Transverse colon (tissue), 4 donors: ENCODE data around the gene CHRDL1.

ENCODE experiments used
- POLR2A ChIP-seq: fragments of 450-650 bp; IDR thresholded peaks from one replicate; pipeline ENCODE4 v1.6.1; 2016; ENCODE audit warnings: antibody characterized with exemption, mild to moderate bottlenecking, moderate library complexity
- POLR2AphosphoS5 ChIP-seq, 3 donors: sonication (generic); formaldehyde crosslinking; IDR thresholded peaks; one replicate each; pipeline ENCODE4 v1.6.1; 2016; ENCODE audit warnings: antibody characterized with exemption in 3 of 3
- TF ChIP-seq, protein P1 (sequence below), 5 experiments: fragments of 200-600 bp in 3 of 5; fragments of 450-650 bp in 2 of 5; sonication (generic) in 3 of 5; IDR thresholded peaks; 1 replicate in 2 of 5; 2 replicates in 3 of 5; pipeline ENCODE4 v1.5.1; 2016 to 2017; ENCODE audit warnings: antibody characterized with exemption in 5 of 5, inconsistent platforms in 3 of 5, mild to moderate bottlenecking in 2 of 5, moderate library complexity in 1 of 5

- TF ChIP-seq POLR2AphosphoS5 (IDR thresholded peaks at IDR 0.05) (no peak), POLR2A (no peak)
- TF ChIP-seq, protein P1, sequence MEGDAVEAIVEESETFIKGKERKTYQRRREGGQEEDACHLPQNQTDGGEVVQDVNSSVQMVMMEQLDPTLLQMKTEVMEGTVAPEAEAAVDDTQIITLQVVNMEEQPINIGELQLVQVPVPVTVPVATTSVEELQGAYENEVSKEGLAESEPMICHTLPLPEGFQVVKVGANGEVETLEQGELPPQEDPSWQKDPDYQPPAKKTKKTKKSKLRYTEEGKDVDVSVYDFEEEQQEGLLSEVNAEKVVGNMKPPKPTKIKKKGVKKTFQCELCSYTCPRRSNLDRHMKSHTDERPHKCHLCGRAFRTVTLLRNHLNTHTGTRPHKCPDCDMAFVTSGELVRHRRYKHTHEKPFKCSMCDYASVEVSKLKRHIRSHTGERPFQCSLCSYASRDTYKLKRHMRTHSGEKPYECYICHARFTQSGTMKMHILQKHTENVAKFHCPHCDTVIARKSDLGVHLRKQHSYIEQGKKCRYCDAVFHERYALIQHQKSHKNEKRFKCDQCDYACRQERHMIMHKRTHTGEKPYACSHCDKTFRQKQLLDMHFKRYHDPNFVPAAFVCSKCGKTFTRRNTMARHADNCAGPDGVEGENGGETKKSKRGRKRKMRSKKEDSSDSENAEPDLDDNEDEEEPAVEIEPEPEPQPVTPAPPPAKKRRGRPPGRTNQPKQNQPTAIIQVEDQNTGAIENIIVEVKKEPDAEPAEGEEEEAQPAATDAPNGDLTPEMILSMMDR (IDR thresholded peaks at IDR 0.05), result no peak
Observed at GRCh38 chrX:110684653-110685052, 111.0 kb downstream of the CHRDL1 start.
